Measurements from ENCODE around the gene PCF11. TPM values are rescaled to one million over a fixed set of nuclear protein-coding genes. Genes with fewer than 3 reads are reported as not detected.

PCF11 gene
- total and polyA plus RNA-seq, 2 of the 4 experiments (the other 2 are of a cell fraction) = 19.2 to 26.7 TPM

- Histone ChIP-seq H3K27me3 (ENCODE audit: control insufficient read depth, insufficient read depth, low read length) (no peaks in the 10 kb centered on the region), H3K27ac (ENCODE audit: insufficient read depth, low read length) (no peak overlapping the region), H4K20me1 (ENCODE audit: insufficient read depth, low read length) (0 out of 2 replicates have a peak, but pooled peaks cover 4% of the 10 kb centered on the region), H2BK5ac (ENCODE audit: low read depth, low read length, poor library complexity, severe bottlenecking) (no peak overlapping the region), H3K36me3 (ENCODE audit: control insufficient read depth, insufficient read depth, low read length) (peaks cover 13% of the 10 kb centered on the region), H3K9ac (ENCODE audit: low read depth, low read length) (no peak overlapping the region), H3K4me3 (ENCODE audit: insufficient read depth, low read depth, low read length) (no peak overlapping the region), H4K5ac (ENCODE audit: low read depth, low read length) (no peak overlapping the region), H3K9me3 (ENCODE audit: control insufficient read depth, insufficient read depth, low read length) (no peaks in the 10 kb centered on the region), H3K9me1 (ENCODE audit: insufficient read depth, low read length) (0 out of 2 replicates have a peak, but pooled peaks cover 3% of the 10 kb centered on the region), H4K8ac (ENCODE audit: low read depth in 2 of 2, low read length in 2 of 2) (0 out of 4 replicates have a peak overlapping the region, but pooled peaks of 1 of the 2 experiments have one; percentile 3), H3K23ac (ENCODE audit: low read depth, low read length) (no peak overlapping the region), H2AFZ (replicated peaks; ENCODE audit: low read length, poor library complexity) (no peak overlapping the region), H3K18ac (ENCODE audit: low read depth, low read length) (no peak overlapping the region), H3K4me1 (ENCODE audit: control insufficient read depth, insufficient read depth, low read length) (peaks cover 4% of the 10 kb centered on the region; the same call in 1 of the 2 replicates), H3K14ac (replicated peaks; ENCODE audit: low read depth, low read length) (no peak overlapping the region), H3K56ac (ENCODE audit: extremely low read depth, insufficient read depth, low read length) (no peak overlapping the region), H2BK120ac (ENCODE audit: low read depth, low read length) (no peak overlapping the region), H2AK5ac (ENCODE audit: low read depth, low read length) (no peak overlapping the region; the same call in 1 of the 2 replicates), H3K4ac (ENCODE audit: low read depth, low read length) (no peak overlapping the region), H3K79me1 (ENCODE audit: low read depth in 1 of 2, low read length in 2 of 2) (peaks cover 15 to 41% of the 10 kb centered on the region in 2 experiments), H3K4me2 (ENCODE audit: low read depth, low read length) (peak overlapping the region; percentile 28; the same call in 1 of the 2 replicates), H4K91ac (ENCODE audit: insufficient read depth, low read depth, low read length) (no peak overlapping the region), H2BK15ac (ENCODE audit: low read depth, low read length) (no peak overlapping the region), H2AK9ac (replicated peaks; ENCODE audit: low read depth, low read length, poor library complexity) (no peak overlapping the region), H2BK20ac (ENCODE audit: low read depth, low read length) (no peak overlapping the region)
- no TSS peak for BruUV-seq (replicated peaks)
- CTCF ChIA-PET = no interaction called here
- dilution Hi-C loops (cut with HindIII; ENCODE audit: low sequenced_read_pairs, unreplicated experiment) (no loop called here), intact Hi-C loops (cut with micrococcal nuclease) (loop anchor here (5.0 kb wide), 1 partner anchor 630 kb away; no protein-coding TSS in a partner anchor), in situ Hi-C loops (cut with MboI; ENCODE audit: low sequenced_read_pairs) (no loop called here)
- DNase-seq = no peak
- TF ChIP-seq MAFK (IDR thresholded peaks at IDR 0.05; ENCODE audit: low read depth, low read length) = no peak
- TF ChIP-seq RAD21 (IDR thresholded peaks at IDR 0.05; ENCODE audit: low read length) = no peak
- TF ChIP-seq POLR2A (IDR thresholded peaks at IDR 0.05; ENCODE audit: low read depth, low read length) = no peak
- no peak for TF ChIP-seq RCOR1 (IDR thresholded peaks at IDR 0.05; ENCODE audit: insufficient replicate concordance, low read length)
- no peak for TF ChIP-seq MXI1 (IDR thresholded peaks at IDR 0.05; ENCODE audit: borderline replicate concordance, low read depth, low read length)
- TF ChIP-seq BHLHE40 (IDR thresholded peaks at IDR 0.05; ENCODE audit: low read depth, low read length) = no peak
- no peak for TF ChIP-seq MAZ (IDR thresholded peaks at IDR 0.05; ENCODE audit: borderline replicate concordance, low read depth, low read length)
- POLR2A ChIA-PET (ENCODE audit: unreplicated experiment) = no interaction called here
- WGBS, 2 experiments (ENCODE audit: extremely low coverage in 2 of 2, insufficient read length in 1 of 2) = 100% methylated on average over 5 of the region's 11 CpGs; no CpG with 5 or more reads in 1 of the 2 experiments
- no peak for ATAC-seq (ENCODE audit: low read depth)
Measured at GRCh38 chr11:83191986-83192385, 35.1 kb downstream of the PCF11 start.

Data from IMR-90 (cell line).